ENCODE results near the gene HHIPL1.
A peak's percentile ranks its signal among the peaks of the same experiment; 100 is the strongest.

The HHIPL1 gene

DNA sequence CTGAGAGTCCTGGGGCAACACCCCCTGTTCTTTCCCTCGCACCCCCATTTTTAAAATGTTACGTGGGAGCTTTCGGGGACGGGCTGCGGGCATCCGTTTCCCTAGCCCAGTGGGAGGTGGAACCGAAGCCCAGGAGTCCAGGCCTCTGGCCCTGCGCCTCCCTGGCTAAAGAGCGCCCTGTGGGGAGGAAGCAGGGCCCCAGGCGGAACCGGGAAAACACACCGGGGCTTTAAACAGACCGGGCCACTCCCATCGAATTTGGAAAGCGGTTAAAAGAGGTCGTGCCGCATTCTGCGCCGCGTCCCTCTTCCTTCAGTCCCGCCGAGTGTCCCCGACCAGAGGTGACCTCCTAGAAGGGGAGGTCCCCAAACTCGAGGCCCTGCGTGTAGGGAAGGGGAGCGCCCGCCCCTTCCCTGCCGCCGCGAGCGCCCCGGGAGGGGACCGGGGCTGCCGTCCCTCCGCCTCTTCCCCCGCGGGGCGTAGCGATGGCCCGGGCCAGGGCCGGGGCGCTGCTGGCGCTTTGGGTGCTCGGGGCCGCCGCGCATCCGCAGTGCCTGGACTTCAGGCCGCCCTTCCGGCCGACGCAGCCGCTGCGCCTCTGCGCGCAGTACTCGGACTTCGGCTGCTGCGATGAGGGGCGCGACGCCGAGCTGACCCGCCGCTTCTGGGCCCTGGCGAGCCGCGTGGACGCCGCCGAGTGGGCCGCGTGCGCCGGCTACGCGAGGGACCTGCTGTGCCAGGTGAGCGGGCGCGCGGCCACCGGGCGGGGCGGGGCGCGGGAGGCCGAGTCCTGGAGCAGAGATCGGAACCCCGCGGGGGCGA, at the start of gene HHIPL1:
Gene HHIPL1, plus strand, starts transcription at position 407 of the 822 bp plus-strand sequence. Its CDS starts 79 bp downstream, at position 486.
- DNase-seq: no peak

DNA sequence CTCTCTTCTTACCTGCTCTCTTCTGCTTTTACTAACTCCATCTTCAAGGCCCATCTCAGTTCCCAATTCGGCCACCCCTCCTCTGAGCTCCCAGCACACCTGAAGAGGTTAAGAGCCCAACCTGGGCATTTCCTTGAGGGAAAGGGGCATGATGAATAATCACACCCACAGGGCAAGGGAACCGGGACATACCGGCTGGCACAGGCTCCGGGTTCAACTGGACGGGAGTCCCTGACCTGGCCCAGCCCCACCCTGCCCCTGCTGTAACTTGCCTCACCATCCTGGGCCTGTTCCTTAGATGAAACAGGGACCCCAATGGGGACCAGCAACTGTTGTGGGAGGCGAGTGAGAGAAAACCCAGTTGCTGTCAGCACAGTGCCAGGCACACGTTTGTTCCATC, 49.4 kb upstream of the HHIPL1 start:
- DNase-seq: no peak

DNA sequence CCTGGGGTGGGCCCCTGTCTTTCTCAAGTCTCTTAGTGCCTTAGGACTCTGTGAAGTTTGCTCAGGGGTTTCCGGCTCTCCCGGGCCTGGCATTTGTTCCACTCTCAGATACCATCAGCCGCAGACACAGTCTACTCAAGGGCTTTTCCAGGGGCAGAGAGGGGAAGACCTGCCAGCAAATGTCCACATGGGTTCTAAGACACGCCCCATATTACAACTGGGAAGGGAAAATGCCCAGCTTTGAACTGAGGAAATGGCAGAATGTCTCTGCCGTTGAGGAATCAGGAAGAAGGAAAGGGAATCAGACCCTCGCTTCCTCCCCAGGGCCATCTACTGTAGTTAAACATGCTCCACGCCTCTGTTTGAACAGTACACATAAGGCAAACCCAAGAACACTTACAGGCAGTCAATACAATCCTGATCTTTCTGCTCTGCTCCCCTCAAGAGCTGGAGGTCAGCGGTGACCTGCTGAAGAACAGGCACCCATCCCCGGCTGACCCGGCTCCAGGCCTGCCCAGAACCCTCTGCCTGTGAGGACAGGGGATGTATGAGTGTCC, 48.8 kb upstream of the HHIPL1 start:
- DNase-seq: no peak

DNA sequence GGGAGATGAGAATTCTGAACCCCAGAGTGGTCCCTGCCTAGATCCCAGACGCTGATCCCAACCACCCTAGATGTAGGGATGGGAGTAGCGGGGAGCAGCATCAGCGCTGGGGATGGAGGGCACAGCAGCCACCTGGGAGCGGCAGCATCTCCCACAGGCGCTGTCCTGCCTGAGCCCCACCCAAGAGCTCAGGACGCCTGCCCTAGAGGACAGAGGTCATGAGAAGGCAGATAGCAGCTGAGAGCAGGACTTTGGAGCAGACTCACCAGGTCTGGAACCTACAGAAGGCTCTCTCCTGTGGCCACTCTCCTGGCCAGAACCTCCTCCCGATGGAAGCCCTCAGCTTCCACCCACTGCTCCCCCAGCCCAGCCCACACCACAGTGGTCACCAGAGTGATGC, 48.2 kb upstream of the HHIPL1 start:
- no peak for DNase-seq

DNA sequence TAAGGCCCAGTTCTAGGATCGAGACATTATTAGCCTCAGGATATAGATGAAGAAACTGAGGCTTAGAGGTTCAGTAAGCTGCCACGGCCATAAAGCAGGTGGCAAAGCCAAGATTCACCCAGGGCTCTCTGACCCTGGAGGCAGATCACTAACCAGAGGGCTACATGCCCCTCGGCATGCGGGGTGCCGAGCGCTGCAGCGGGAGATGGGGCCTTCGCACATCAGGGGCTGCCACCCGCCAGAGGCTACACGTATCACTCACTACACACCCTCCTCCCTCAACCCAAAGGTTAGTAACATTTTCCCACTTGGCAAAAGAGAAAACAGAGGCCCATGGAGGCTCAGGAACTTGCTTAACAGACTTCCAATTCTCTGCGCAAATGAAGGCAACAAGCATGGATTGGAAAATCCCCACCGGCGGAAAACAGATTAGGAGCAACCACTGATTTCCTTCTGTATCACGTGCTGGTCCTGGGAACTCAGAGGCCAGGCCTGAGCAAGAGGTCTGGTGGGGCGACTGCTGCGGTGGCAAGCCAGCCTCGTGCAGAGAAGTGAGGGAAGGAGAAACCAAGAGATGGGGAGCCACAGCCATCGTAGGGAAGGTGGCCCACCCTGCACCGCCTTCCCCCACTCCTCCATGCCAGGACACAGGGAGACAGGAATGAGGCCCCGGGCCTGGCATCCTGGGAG, 46.9 kb upstream of the HHIPL1 start:
- no peak for DNase-seq

DNA sequence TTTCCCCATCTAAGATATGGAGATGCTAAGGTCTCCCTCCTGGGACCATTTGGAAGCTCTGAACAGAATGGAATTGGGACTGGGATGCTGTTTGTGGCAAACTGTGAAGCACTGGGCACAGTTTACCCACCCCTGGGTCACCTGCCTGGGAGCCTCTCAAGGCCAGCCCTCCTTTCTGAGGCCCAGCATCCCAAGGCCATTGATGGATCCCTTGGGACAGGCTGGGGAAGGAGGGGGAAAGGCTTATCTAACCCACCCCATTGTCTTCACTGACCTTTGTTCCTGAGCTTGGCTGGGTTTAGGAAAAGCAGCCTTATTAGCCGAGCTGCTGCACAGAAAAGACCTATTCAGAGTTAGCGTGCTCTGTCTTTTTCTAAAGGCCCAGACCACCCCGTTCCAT, 46.2 kb upstream of the HHIPL1 start:
- DNase-seq: no peak

DNA sequence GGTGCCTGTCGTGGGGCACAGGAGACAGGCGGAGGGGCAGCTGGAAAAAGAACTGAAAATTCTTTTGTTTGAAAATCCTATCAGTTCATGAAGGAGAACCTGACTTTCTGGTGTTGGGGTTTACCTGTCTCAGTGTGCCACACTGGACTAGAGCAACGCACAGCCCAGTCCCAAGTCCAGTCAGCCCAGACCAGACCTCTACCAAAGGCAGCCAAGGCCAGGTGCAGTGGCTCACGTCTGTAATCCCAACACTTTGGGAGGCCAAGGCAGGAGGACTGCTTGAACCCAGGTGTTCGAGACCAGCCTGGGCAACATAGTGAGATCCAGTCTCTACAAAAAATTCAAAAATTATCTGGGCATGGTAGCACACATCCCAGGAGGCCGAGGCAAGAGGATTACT, 45.5 kb upstream of the HHIPL1 start:
- no peak for DNase-seq

DNA sequence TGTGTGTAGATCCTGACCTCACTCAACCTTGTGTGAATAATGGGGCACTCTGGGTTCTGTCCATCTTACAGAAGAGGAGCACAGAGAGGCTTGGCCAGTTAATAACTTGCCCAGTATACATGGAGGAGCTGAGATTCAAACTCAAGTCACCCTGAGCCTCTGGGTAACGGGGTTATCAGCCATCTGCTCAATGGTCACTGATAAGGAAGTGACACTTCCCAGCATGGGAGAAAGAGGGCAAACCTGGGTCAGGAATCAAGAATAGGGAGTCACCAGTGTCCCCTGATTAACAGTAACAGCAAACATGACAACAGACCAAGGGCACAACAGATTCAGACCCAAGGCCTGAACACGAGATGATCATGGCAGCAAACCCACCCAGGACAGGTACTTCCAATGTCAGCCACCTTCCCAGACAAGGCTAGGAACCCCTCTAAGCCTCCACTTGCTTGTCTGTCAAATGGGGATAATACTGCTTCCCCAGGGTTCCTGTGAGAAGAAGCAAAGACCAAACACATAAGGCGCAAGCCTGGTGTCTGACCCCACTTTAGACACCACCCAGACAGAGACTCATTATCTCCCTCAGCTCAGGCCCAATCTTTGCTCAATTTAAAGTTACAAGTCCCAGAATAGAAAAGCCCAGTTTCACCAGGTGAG, 44.6 kb upstream of the HHIPL1 start:
- DNase-seq: no peak

DNA sequence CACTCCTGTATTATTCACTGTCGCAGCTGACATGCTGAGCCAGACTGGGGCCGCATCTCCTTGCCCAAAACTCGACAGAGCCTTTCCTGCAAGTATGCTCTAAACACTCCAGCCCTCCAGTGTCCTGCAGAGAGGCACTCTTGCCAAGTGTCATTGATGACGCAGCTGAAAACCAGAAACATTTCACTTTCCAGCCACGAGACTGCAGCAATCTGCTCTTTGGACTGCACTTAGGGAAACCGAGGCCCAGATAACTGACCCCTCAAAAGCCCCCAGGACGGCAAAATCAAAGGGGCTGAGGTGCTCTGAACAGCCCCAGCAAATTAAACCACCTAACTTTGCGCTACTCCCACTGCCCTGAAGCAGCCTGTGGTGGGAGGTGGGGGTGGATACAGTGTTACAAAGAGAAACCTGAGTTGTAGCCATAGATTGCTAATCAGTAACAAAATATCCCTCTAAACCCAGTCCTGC, 43.5 kb upstream of the HHIPL1 start:
- DNase-seq: no peak

DNA sequence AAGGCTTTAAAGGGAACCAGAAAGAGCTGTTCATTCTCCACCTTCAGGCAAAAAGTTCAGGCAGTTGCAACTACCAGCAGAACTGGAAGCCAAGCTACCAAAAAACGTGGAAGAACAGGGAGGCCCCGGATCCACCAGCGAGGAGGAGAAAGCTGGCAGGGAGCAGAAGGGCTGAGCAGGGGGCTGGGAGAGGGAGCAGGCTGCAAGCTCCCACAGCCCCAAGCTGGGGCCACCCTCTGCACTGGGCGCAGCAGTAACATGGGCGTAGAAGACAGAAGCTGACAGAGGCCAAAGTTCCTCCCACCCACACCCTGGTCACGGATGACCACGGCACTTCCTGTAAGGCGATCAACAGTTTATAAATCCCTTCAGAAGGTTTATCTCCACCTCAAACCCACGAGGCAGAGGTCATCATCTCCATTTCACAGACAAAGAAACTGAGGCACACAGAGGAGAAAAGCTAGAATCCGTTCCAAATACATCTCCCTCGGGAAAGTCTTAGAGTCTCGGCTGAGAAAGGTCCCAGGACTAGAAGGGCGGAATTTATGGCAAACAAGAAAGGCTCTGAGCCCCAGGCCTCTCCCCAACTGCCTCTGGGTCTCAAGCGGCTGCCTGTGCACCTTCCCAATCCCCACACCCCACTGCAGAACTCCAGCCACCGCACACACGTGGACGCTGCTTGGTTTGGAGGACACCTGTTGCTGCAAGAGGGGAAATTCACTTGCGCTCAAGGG, 42.7 kb upstream of the HHIPL1 start:
- DNase-seq: no peak

DNA sequence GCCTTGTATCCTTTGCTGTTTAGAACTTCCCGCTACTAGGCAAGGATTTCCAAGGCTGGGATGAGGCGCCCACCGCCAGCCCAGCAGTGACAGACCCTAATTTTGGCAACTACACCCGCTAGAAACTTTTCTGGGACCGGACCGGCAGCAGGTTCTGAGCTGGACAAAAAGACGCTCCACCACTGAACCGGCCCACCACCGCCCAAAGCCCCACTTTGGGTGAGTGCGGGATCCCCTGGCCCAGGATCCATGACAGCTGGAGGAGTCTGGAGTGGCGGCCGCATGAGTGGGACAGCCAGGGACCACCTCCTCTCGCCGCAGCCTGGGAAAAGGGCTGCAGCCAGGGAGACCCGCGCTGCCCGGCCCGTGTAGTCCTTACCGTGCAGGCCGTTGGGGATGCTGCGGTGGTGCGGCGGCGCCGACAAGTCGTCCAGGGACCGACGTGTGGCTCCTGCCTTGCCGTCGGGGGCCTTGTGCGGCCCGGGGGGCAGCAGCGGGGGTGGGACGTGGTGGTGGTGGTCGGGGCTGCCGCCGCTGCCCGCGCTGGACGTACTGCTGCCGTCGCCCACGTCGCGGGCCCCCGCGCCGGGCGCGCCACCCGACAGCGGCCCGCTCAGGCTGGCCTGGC, 42.0 kb upstream of the HHIPL1 start:
- no peak for DNase-seq

DNA sequence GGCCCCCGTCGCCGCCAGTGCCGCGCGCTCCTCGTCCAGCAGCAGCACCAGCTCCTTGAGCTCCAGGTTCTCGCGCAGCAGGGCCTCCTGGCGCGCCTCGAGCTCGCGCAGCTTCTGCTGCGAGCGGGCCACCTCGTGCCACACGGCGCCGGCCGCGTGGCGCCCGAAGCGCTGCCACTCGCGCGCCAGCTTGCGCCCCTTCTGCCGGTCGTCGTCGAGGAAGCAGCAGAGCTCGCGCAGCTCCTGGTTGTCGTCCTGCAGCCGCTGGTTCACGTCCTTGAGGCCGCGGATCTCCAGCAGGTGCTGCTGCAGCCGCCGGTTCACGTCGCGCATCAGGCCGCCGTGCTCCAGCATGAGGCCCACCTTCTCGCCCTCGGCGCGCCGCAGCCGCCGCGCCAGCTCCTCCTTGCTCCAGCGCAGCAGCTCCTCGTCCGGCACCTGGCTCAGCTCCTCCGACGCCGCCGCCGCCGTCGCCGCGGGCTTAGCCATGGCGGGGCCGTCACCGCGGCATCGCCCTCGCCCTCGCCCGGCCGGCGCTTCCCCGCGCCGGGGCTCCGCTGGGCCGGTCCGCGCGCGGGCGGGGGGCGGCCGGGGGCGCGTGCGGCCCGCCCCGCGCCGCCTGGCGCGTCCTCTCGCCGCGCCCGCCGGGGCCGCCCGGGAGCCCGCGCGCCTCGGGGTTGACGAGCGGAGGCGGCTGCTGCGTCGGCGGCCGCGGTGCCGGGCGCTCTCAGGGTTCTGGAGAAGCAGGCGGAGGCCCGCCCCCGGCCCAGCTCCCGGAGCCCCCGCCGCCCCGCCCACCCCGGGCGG, 41.3 kb upstream of the HHIPL1 start, which contains the start of gene CCDC85C:
Gene CCDC85C, minus strand, starts transcription at position 737 of the 807 bp plus-strand sequence. Its CDS starts 248 bp downstream, at position 489.
- no peak for DNase-seq

DNA sequence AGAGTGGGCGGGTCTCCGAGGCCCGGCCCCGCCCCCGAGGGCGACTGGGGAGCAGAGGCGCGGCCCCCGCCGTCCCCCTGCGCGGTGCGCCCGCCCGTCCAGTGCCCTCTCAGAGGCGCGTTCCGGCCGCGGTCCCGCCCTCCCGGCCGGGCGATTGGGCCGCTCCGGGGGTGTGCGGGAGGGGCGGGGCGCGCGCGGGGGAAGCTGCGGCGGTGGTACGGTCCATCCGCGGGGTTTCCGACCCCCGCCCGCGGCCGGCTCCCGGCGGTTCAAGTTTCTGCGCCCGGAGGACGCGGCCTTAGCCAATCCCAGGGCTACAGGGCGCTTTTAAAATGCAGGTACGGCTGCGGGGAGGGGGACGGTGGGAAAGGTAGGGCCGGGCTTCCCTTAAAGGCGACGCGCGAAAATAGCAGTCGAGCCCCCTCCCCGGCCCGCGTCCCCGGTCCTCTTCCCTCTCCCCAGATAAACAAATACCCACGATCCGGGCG, 40.6 kb upstream of the HHIPL1 start:
- peak; percentile 85 for DNase-seq

DNA sequence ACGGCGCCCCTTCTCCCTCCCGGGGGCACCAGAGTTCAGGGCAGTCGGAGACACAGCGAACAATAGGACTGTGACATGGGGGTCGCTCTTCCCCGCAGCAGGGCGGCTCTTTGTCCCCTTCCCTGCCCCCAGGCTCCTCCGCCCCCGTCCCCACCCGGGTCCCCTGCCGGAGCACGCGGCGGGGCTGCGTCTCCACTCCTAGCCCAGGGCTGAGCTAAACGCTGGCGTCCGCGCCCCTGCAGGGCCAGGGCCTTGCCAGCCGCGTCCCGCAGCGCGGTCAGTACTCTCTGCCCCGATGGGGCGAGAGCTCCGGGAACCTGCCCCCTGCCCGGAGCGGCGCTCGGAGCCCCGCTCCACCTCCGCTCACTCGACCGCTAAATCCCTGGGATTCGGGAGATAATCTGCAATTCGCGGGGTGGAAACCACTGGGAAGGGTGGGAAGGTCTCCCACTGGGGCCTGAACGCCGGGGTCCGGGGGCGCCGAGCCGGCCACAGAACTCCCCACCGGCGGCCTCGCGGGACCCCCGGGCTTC, 40.1 kb upstream of the HHIPL1 start:
- DNase-seq: no peak

DNA sequence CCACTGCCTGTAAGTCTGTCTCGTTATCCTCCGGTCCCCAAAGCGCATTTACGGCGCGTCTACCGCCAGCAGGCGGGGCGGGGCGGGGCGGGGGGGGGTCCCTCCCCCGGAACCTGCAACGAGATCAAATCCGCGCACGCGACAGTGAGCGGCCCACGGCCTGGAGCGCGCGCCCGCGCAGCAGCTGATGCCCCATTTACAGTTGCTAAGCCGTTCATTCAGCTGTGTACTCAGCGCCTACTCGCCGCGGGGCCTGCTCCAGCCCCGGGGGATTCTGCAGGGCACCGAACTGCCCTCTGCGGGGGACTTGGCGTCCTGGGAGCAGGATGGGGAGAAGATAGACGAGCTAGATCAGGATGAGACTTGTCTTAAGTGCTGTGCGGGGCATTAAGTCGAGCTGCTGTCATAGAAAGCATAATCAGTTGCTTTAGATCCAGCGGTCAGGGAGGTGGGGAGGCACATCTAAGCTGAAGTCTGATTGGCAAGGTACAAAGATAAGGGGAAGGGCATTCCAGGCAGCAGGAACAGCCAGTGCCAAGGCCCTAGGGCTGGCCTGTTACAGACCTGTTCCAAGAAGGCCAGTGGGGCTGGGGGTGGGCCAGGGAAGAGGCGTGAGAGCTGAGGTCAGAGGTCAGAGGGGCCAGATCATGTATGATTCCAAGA, 39.5 kb upstream of the HHIPL1 start:
- no peak for DNase-seq

DNA sequence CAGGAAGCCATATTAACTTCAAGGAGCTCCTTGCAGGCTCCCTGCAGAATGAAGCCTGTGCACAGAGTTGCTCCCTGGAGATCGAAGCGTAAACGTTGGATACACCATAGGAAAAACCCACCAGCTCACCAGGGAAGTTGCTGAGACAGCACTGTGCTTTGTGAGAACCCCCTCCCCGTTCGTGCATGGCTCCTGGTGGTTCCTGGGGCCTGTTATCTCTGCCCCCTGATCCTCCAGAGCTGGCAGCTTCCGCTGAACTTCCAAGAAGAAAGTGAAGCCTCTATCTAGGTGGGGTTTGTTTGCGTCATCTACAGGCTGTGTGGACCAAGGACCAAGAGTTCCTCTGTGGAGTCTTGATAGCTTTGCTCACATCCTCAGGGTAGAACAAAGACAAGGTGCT, 38.6 kb upstream of the HHIPL1 start:
- DNase-seq: no peak

DNA sequence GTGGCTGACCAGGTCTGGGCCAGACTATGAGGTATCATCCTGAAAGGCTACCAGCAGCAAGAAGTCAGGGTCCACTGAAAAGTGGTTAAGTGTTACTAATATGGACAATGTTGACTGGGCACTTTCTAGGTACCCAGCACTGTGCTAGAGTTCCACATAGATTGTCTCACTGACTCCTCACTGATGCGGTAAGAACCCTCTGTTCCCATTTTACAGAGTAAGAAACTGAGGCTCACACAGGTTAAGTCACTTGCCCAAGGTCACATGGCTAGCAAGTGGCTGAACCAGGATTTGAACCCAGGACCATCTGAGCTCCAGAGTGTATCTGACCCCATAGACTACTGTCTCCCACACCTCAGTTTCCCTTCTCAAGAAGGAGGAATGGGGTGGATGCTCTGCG, 36.3 kb upstream of the HHIPL1 start:
- no peak for DNase-seq

DNA sequence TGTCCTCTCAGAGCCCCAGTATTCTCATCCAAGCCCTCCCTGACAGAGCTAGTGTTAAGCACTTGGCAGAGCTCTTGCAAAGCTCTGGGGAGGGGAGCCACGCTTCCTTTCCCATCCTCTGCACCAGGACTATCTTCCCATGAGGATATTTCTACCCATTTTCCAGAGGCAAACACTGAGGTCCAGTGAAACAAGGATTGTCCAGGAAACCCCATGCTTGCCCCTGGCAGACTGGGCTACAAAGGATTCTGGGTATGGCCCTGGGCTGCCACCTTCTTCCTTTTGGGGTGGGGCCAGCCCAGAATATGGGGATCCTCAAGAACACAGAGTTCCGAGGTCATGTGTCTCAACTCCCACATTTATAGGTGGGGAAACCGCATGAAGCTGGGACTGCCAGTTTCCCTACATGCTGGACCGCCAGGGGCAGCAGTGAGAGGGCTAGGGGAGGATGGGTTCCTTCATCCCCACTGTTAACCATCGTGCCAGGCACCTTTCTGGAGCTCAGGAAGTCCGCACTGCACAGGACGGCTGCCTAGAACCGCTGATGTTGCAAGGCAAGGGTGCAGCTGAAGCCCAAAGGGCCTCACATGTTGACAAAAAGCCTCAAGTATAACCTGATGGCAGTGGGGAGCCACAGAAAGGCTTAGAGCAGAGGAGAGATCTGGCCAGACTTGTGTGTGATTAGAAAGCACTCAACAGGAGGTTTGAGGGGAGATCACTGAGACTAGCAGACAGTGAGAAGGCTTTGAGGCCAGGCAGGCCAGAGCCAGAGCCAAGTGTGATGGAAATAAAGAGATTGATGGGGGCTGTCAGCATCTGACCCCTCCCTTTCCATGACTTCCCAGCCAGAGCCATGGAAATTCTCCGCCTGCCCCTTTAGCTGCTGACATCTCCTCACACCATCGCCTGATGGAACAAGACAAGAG, 35.4 kb upstream of the HHIPL1 start:
- DNase-seq: no peak

DNA sequence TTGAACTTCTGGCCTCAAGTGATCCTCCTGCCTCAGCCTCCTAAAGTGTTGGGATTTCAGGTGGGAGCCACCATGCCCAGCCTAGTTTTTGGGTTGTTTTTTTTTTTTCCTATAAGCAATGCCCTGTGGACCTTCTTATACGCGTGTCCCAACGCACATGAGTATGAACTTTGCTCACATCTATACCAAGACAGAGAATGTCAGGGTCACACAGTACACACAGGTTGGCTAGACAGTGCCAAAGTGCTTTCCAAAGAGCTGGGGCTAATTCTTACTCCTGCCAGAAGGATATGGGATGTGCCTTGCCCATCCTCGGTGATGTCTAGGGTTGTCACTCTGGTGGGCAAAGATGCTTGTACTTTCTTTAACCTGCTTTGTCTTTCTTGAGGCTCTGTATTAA, 33.3 kb upstream of the HHIPL1 start:
- no peak for DNase-seq

Measured in cortex of kidney (tissue), 1 donor.